IPS-18c (cell line): ENCODE data around the gene APP.

Experiments used
- H3K4me3 ChIP-seq: 2 replicates; pipeline ENCODE4 v1.7.0; 2013; ENCODE audit warnings: low read depth, mild to moderate bottlenecking, low read length, moderate library complexity; ENCODE audit not compliant: insufficient read depth
- H3K9me3 ChIP-seq: one replicate; pipeline ENCODE4 v1.6.1; 2013; ENCODE audit warnings: mild to moderate bottlenecking, low read length, moderate library complexity; ENCODE audit not compliant: control insufficient read depth, insufficient read depth

Gene APP

GRCh38 chr21:25878344-25878743, 292.2 kb downstream of the APP start:
- H3K9me3 ChIP-seq: no peaks in the 10 kb centered on the region
- no peak overlapping the region for H3K4me3 ChIP-seq

GRCh38 chr21:25872271-25872670, 298.3 kb downstream of the APP start:
- Histone ChIP-seq H3K9me3 (no peaks in the 10 kb centered on the region), H3K4me3 (no peak overlapping the region)

GRCh38 chr21:25871566-25871965, 299.0 kb downstream of the APP start:
- H3K4me3 ChIP-seq: no peak overlapping the region
- no peaks in the 10 kb centered on the region for H3K9me3 ChIP-seq

GRCh38 chr21:25870084-25870483, 300.5 kb downstream of the APP start:
- no peak overlapping the region for H3K4me3 ChIP-seq

DNA sequence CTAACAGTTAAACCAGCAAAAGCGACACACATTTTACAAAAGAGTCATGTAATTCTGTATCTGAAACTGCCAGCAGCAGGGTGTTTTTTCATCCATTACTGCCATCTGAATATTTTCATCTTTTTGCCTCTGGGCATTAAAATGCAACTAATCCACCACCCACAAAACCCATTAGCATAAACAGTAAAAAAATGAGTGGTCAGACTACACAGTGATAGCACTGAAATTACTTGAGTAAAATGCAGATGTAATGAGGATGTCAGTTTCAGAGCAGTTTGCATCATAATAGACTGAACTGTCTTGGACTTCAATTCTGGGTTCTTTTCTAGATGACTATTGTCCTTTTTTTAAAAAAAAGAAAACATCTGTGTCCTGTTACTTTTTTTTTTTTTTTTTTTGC, 303.5 kb downstream of the APP start:
- Histone ChIP-seq H3K9me3 (no peaks in the 10 kb centered on the region), H3K4me3 (no peak overlapping the region)

More at GRCh38 chr21:25870084-25870483, 300.5 kb downstream of the APP start:
- H3K9me3 ChIP-seq: no peaks in the 10 kb centered on the region

GRCh38 chr21:25863747-25864146, 306.8 kb downstream of the APP start:
- Histone ChIP-seq H3K4me3 (no peak overlapping the region), H3K9me3 (no peaks in the 10 kb centered on the region)

- H3K4me3 ChIP-seq: no peak overlapping the region
- no peaks in the 10 kb centered on the region for H3K9me3 ChIP-seq
Observed at GRCh38 chr21:25863031-25863430, 307.5 kb downstream of the APP start.

DNA sequence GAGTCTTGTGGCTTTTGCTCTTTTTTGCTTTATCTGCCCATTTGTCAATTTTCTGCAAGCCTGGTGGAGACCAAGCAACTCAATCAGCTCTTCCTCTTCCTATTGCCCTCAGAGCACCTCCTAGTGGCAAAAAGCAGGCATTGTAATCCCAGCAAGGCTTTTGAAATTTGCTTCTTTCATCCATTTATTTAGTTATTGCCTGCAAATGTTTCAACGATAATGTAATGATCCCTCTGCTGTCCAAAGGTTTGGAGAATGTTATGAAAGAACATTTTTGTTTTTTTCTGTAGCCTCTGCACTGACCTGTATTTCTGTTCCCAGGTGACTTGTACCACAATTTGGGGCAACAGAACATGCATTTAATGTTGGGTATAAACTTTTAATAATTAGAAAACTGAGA, 308.0 kb downstream of the APP start:
- H3K4me3 ChIP-seq: no peak overlapping the region
- no peaks in the 10 kb centered on the region for H3K9me3 ChIP-seq

DNA sequence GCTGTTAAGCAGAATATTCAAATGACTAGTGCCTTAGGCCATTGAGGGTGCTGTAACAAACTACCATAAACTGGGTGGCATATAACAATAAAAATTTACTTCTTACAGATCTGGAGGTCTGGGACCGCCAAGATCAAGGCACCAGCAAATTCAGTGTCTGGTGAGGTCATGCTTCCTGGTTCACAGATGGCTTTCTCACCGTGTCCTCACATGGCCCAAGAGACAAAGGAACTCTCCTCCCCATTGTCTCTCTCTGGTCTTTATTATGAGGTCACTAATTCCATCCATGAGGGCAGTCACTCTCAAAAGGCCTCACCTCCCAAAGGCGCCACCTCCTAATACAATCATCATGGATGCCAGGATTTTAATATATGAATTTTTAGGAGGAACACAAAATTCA, 308.5 kb downstream of the APP start:
- H3K4me3 ChIP-seq: no peak overlapping the region
- H3K9me3 ChIP-seq: no peaks in the 10 kb centered on the region

DNA sequence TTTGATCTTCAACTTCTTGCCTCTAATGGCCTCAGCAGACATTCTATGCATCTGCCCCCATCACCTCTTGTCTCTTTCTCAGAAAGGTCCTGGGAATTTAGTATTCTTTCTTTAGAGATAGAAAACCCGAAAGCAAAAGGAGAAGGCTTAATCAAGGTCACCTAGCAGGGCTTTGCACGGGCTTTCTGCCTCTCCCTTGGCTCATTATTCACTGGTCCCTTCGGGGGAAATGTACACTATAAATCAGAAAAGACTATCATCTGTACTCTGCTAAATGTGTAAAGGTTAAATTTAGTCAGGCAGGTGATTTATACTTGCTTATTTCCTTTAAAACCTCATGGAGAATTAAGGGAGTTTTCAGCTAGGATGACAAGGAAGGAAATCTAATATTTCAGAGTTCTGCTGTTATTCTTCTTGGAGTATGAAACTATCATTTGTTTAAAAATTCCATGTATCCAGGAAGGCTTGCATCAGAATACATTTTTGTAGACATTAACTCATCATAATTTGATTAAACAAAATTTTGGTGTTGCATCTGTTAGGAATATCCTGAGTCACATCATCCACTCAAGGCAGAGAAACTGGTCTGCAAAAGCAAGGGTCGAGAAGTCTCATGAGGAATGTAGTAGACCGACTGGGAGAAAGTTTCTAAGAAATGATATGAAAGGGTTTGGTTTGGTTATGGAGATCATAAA, 311.2 kb downstream of the APP start:
- Histone ChIP-seq H3K9me3 (no peaks in the 10 kb centered on the region), H3K4me3 (no peak overlapping the region)

- no peaks in the 10 kb centered on the region for H3K9me3 ChIP-seq
- no peak overlapping the region for H3K4me3 ChIP-seq
Observed at GRCh38 chr21:25858325-25858724, 312.2 kb downstream of the APP start.

DNA sequence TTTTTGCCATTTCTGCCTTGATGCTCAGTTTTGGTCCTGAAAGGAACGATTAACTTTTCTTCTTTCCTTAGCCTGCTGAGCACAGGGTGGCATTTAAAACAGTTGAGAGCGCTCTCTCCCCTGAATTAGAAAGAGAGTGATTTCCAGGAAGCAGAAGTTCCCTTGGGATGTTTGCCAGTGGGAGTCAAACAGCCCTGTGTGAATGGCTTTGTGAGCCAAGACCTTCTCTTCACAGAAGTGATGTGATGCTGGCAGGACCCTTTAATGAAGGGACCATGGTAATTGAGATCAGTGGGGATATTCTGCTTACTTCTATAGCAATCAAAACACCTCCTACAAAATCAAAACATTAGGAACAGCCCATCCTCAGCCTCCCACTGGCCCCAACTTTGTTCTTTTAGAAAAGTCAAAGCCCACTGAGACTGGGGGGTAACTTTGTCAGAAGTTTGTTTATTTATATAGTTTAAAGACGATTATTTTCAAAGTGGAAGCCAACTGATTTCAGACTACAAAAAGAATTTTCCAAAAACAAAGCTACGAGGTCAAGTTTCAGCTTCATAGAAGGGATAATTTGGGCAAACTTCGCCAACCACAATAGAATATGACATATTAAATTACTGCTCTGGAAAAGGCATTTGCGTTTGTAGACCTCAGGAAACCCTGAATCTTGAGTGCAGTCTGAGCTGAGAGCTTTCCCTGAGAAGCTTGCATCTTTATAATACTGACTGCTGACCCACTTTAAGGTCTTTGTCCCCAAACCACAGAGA, 313.1 kb downstream of the APP start:
- Histone ChIP-seq H3K4me3 (no peak overlapping the region), H3K9me3 (no peaks in the 10 kb centered on the region)

DNA sequence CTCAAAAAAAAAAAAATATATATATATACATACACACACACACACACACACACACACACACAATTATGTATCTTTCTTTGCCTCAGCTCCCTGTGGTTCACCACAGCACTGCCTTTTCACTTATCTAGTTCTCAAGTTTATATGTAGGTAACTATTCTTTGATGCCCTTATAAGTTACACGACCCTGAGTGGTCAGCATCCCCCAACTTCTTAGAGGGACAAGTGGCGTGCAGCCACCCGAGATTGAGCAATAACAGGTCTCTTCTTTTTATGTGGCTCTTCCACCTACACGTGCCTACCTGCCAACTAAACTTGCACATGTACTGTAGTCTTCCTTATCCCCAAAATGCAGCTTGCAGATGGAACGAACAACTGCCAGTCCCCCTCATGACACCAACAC, 315.0 kb downstream of the APP start:
- no peaks in the 10 kb centered on the region for H3K9me3 ChIP-seq

GRCh38 chr21:25850126-25850842, 320.3 kb downstream of the APP start:
- Histone ChIP-seq H3K9me3 (peaks cover 2% of the 10 kb centered on the region), H3K4me3 (no peak overlapping the region)

More for the DNA sequence above, 315.0 kb downstream of the APP start:
- H3K4me3 ChIP-seq: no peak overlapping the region

DNA sequence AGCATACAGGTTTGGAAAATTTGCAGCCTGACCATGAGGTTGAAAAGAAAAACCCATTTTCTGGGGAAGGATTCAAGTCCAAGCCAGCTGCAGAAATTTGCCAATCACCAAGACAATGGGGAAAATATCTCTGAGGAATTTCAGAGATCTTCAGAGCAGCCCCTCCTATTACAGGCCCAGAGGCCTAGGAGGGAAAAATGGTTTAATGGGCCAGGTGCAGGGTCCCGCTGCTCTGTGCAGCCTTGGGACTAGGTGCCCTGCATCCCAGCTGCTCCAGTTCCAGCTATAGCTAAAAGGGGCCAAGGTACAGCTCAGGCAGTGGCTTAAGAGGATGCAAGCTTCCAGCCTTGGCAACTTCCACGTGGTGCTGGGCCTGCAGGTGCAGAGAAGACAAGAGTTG, 322.3 kb downstream of the APP start:
- no peak overlapping the region; the same call in 1 of the 2 replicates for H3K4me3 ChIP-seq
- H3K9me3 ChIP-seq: peaks cover 2% of the 10 kb centered on the region

GRCh38 chr21:25845729-25846256, 324.8 kb downstream of the APP start:
- no peak overlapping the region for H3K4me3 ChIP-seq
- H3K9me3 ChIP-seq: peaks cover 2% of the 10 kb centered on the region

DNA sequence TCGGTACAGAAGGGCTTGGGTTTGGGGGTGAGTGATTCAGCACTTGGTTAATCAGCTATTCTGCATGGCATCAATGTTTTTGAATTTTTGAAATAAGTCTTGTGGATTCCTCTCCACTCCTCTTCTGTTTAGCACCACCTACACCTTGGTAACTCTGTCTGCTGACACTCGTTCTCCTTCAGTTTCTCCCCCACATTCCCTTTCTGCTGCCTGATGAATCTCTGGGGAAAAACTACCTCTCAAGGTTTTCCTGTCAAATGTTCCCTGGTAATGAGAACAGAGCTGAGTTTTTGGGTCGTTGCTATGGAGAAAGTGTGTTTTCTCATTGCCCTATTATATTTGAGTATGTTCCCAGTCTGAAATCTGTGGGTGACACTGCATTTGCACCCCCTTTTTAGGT, 327.6 kb downstream of the APP start:
- H3K4me3 ChIP-seq: no peak overlapping the region
- peaks cover 2% of the 10 kb centered on the region for H3K9me3 ChIP-seq

GRCh38 chr21:25838809-25839208, 331.8 kb downstream of the APP start:
- H3K4me3 ChIP-seq: no peak overlapping the region
- no peaks in the 10 kb centered on the region for H3K9me3 ChIP-seq
